MM.1S (cell line): ENCODE results near the gene GRIA4.
A peak's percentile ranks its signal among the peaks of the same experiment; 100 is the strongest.

ENCODE experiments used
- DNase-seq: peaks from one replicate; pipeline ENCODE4 v3.0.0-alpha.2; 2015
- H2AFZ ChIP-seq: fragments of 300-600 bp; sonication (generic); 2 replicates; pipeline ENCODE4 v1.6.0; 2016; ENCODE audit warnings: antibody characterized with exemption, low read length
- H3F3A ChIP-seq: fragments of 300-600 bp; sonication (generic); 2 replicates; pipeline ENCODE4 v1.6.1; 2016; ENCODE audit warnings: mild to moderate bottlenecking, antibody characterized with exemption, low read length, moderate library complexity, mixed read lengths; ENCODE audit not compliant: insufficient read depth
- H3K27ac ChIP-seq: fragments of 300-600 bp; sonication (generic); 2 replicates; pipeline ENCODE4 v1.5.1; 2016; ENCODE audit warnings: mild to moderate bottlenecking, low read length
- H3K27me3 ChIP-seq: fragments of 300-600 bp; sonication (generic); replicated peaks from 2 replicates; pipeline ENCODE4 v1.6.0; 2016; ENCODE audit warnings: low read length; ENCODE audit not compliant: insufficient read depth
- H3K36me3 ChIP-seq: fragments of 300-600 bp; sonication (generic); replicated peaks from 2 replicates; pipeline ENCODE4 v1.6.1; 2016; ENCODE audit warnings: mild to moderate bottlenecking, low read length, mixed read lengths; ENCODE audit not compliant: insufficient read depth
- H3K4me1 ChIP-seq: fragments of 300-600 bp; sonication (generic); 2 replicates; pipeline ENCODE4 v1.6.1; 2016; ENCODE audit warnings: low read length, mixed read lengths
- H3K4me2 ChIP-seq: fragments of 300-600 bp; sonication (generic); 2 replicates; pipeline ENCODE4 v1.6.0; 2016; ENCODE audit warnings: low read depth, low read length
- H3K4me3 ChIP-seq: fragments of 300-600 bp; sonication (generic); 2 replicates; pipeline ENCODE4 v1.5.1; 2016; ENCODE audit warnings: low read length, mixed read lengths
- H3K79me2 ChIP-seq: fragments of 300-600 bp; sonication (generic); 2 replicates; pipeline ENCODE4 v1.6.1; 2016; ENCODE audit warnings: mixed run types, low read length, mixed read lengths
- H3K9ac ChIP-seq: fragments of 300-600 bp; sonication (generic); 2 replicates; pipeline ENCODE4 v1.6.1; 2016; ENCODE audit warnings: low read length, mixed read lengths
- H3K9me2 ChIP-seq: fragments of 300-600 bp; sonication (generic); replicated peaks from 2 replicates; pipeline ENCODE4 v1.6.1; 2016; ENCODE audit warnings: mild to moderate bottlenecking, low read length, mixed read lengths; ENCODE audit not compliant: insufficient read depth
- H3K9me3 ChIP-seq: fragments of 300-600 bp; sonication (generic); replicated peaks from 2 replicates; pipeline ENCODE4 v1.6.1; 2016; ENCODE audit warnings: mild to moderate bottlenecking, low read length, mixed read lengths; ENCODE audit not compliant: insufficient read depth
- H4K20me1 ChIP-seq: fragments of 300-600 bp; sonication (generic); 2 replicates; pipeline ENCODE4 v1.6.1; 2016; ENCODE audit warnings: mild to moderate bottlenecking, low read length, moderate library complexity, mixed read lengths; ENCODE audit not compliant: insufficient read depth
- CTCF ChIP-seq: fragments of 300-600 bp; sonication (generic); IDR thresholded peaks from 2 replicates; pipeline ENCODE4 v1.5.1; 2016; ENCODE audit warnings: antibody characterized with exemption, low read length, mixed read lengths
- EZH2 ChIP-seq: fragments of 300-600 bp; sonication (generic); optimal IDR thresholded peaks from 2 replicates; pipeline ENCODE3; 2017; ENCODE audit warnings: low read depth, mild to moderate bottlenecking, antibody characterized with exemption, low read length, mixed read lengths
- EZH2phosphoT487 ChIP-seq: fragments of 300-600 bp; sonication (generic); IDR thresholded peaks from 2 replicates; pipeline ENCODE4 v1.6.1; 2018; ENCODE audit warnings: antibody characterized with exemption, low read length

The GRIA4 gene

DNA sequence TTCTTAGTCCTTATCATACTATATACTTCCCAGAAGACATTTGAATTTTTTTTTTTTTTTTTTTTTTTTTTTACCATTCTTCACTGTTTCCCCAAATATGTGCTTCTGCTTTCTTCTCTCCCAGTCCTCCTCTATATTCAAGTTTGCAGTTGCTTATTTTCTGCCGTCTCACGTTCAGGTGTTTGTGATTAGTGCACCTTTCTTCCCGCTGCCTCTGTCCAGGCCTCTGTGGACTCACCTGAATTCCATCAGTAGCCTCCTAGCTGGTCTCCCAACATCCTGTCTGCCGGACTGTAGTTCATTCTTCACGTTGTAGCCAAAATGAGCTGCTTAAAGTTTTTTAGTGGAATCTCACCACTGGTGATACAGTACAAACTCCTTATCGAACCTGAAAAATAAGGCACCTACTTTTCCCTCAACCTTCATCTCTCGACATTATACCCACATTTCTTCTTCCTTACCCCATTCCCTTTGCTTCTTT, 413.0 kb downstream of the GRIA4 start:
- Histone ChIP-seq H4K20me1 (no peaks in the 10 kb centered on the region), H3K27ac (peak overlapping the region; percentile 60; the same call in 1 of the 2 replicates), H3K27me3 (no peaks in the 10 kb centered on the region), H3K9me2 (no peaks in the 10 kb centered on the region), H3K4me3 (peak overlapping the region; percentile 90), H3K9me3 (no peaks in the 10 kb centered on the region), H2AFZ (peak overlapping the region; percentile 100), H3K4me2 (peak overlapping the region; percentile 67), H3F3A (peaks cover 6% of the 10 kb centered on the region; the same call in 1 of the 2 replicates), H3K4me1 (peaks cover 12% of the 10 kb centered on the region), H3K9ac (peak overlapping the region; percentile 26; the same call in 1 of the 2 replicates), H3K79me2 (peaks cover 32% of the 10 kb centered on the region), H3K36me3 (no peaks in the 10 kb centered on the region; the same call in 1 of the 2 replicates)
- TF ChIP-seq EZH2phosphoT487 (no peak), EZH2 (no peak), CTCF (no peak)
- DNase-seq, result no peak

- no peak for DNase-seq
- no peaks in the 10 kb centered on the region for H3F3A ChIP-seq
- H4K20me1 ChIP-seq, result no peaks in the 10 kb centered on the region
- no peaks in the 10 kb centered on the region for H3K79me2 ChIP-seq
- H3K4me3 ChIP-seq, result no peak overlapping the region
- no peak overlapping the region for H3K27ac ChIP-seq
- no peak overlapping the region for H3K9ac ChIP-seq
- H3K4me1 ChIP-seq, result no peaks in the 10 kb centered on the region
- TF ChIP-seq CTCF, result no peak
- TF ChIP-seq EZH2, result no peak
- no peak for TF ChIP-seq EZH2phosphoT487
- H2AFZ ChIP-seq, result no peak overlapping the region
- H3K4me2 ChIP-seq, result no peak overlapping the region
- no peaks in the 10 kb centered on the region for H3K36me3 ChIP-seq
- H3K9me3 ChIP-seq, result no peaks in the 10 kb centered on the region
- no peaks in the 10 kb centered on the region for H3K27me3 ChIP-seq
- no peaks in the 10 kb centered on the region for H3K9me2 ChIP-seq
Observed at GRCh38 chr11:106030609-106031008, 420.7 kb downstream of the GRIA4 start.

- Histone ChIP-seq H3K9me2 (no peaks in the 10 kb centered on the region), H3K9me3 (no peaks in the 10 kb centered on the region), H3K27me3 (no peaks in the 10 kb centered on the region), H3K9ac (no peak overlapping the region), H3K4me1 (no peaks in the 10 kb centered on the region), H3K36me3 (no peaks in the 10 kb centered on the region), H3F3A (no peaks in the 10 kb centered on the region), H3K79me2 (no peaks in the 10 kb centered on the region), H3K27ac (no peak overlapping the region), H3K4me3 (no peak overlapping the region), H3K4me2 (no peak overlapping the region), H4K20me1 (no peaks in the 10 kb centered on the region), H2AFZ (no peak overlapping the region)
- DNase-seq, result no peak
- TF ChIP-seq EZH2 (no peak), EZH2phosphoT487 (no peak), CTCF (no peak)
Observed at GRCh38 chr11:106031202-106031810, 421.4 kb downstream of the GRIA4 start.
